ENCODE data around the gene SMCP.

SMCP gene

GRCh38 chr1:152917794-152918193, 39.7 kb downstream of the SMCP start:
- no peak for DNase-seq (ENCODE audit: extremely low read depth, low read depth)

GRCh38 chr1:152919071-152919470, 40.9 kb downstream of the SMCP start:
- no peak for DNase-seq (ENCODE audit: extremely low read depth, low read depth)
- TF ChIP-seq CTCF (IDR thresholded peaks at IDR 0.05; ENCODE audit: low read depth, low read length), result no peak

More at GRCh38 chr1:152917794-152918193, 39.7 kb downstream of the SMCP start:
- no peak; the same call in 1 of the 2 replicates for TF ChIP-seq CTCF (IDR thresholded peaks at IDR 0.05; ENCODE audit: low read depth, low read length)

- no peak for TF ChIP-seq CTCF (IDR thresholded peaks at IDR 0.05; ENCODE audit: low read depth, low read length)
- DNase-seq (ENCODE audit: extremely low read depth, low read depth), result no peak
Observed at GRCh38 chr1:152924191-152924590, 46.1 kb downstream of the SMCP start.

- peak; percentile 22 for DNase-seq (ENCODE audit: extremely low read depth, low read depth)
- TF ChIP-seq CTCF (IDR thresholded peaks at IDR 0.05; ENCODE audit: low read depth, low read length), result peak; percentile 82
Observed at GRCh38 chr1:152926091-152926490, 48.0 kb downstream of the SMCP start.

GRCh38 chr1:152928671-152929070, 50.5 kb downstream of the SMCP start:
- TF ChIP-seq CTCF (IDR thresholded peaks at IDR 0.05; ENCODE audit: low read depth, low read length), result no peak
- DNase-seq (ENCODE audit: extremely low read depth, low read depth), result no peak

GRCh38 chr1:152932170-152932811, 54.2 kb downstream of the SMCP start:
- DNase-seq (ENCODE audit: extremely low read depth, low read depth), result no peak
- no peak for TF ChIP-seq CTCF (IDR thresholded peaks at IDR 0.05; ENCODE audit: low read depth, low read length)

- DNase-seq (ENCODE audit: extremely low read depth, low read depth), result no peak
Observed at GRCh38 chr1:152933196-152933595, 55.1 kb downstream of the SMCP start.

More at GRCh38 chr1:152933196-152933595, 55.1 kb downstream of the SMCP start:
- TF ChIP-seq CTCF (IDR thresholded peaks at IDR 0.05; ENCODE audit: low read depth, low read length), result no peak
